GM18507 (cell line): ENCODE data around the gene DPYSL3.

Source experiments
- DNase-seq: peaks from one replicate; pipeline ENCODE4 v3.0.0; 2011; ENCODE audit warnings: low read depth; ENCODE audit not compliant: insufficient read length; ENCODE audit errors: extremely low spot score
- FAIRE-seq: peaks from 2 replicates; lab custom pipeline; 2011; peaks lifted over from hg19 to GRCh38; lab: Jason Lieb, UNC

The DPYSL3 gene

GRCh38 chr5:147519380-147519779, 9.5 kb upstream of the DPYSL3 start:
- no peak for DNase-seq
- FAIRE-seq, result no peak

- DNase-seq (no peak), FAIRE-seq (no peak)
Observed at GRCh38 chr5:147517383-147517782, 7.5 kb upstream of the DPYSL3 start.

- FAIRE-seq (no peak), DNase-seq (no peak)
Observed at GRCh38 chr5:147515269-147515668, 5.4 kb upstream of the DPYSL3 start.

- DNase-seq (no peak), FAIRE-seq (no peak)
Observed at GRCh38 chr5:147512659-147513379, 3.0 kb upstream of the DPYSL3 start.

GRCh38 chr5:147510885-147511284, 1.0 kb upstream of the DPYSL3 start:
- no peak for FAIRE-seq
- no peak for DNase-seq

GRCh38 chr5:147509041-147509709, 693 bp downstream of the DPYSL3 start:
- DNase-seq (no peak), FAIRE-seq (no peak)

GRCh38 chr5:147508711-147509040, 1.2 kb downstream of the DPYSL3 start:
- DNase-seq (no peak), FAIRE-seq (no peak)

- FAIRE-seq, result no peak
- no peak for DNase-seq
Observed at GRCh38 chr5:147507480-147508126, 2.3 kb downstream of the DPYSL3 start.

GRCh38 chr5:147504535-147504934, 5.3 kb downstream of the DPYSL3 start:
- DNase-seq (no peak), FAIRE-seq (no peak)

GRCh38 chr5:147504011-147504410, 5.9 kb downstream of the DPYSL3 start:
- no peak for DNase-seq
- FAIRE-seq, result no peak

GRCh38 chr5:147490989-147491388, 18.9 kb downstream of the DPYSL3 start:
- no peak for DNase-seq
- FAIRE-seq, result no peak

GRCh38 chr5:147487031-147487750, 22.7 kb downstream of the DPYSL3 start:
- FAIRE-seq, result no peak
- DNase-seq, result no peak

- FAIRE-seq (no peak), DNase-seq (no peak)
Observed at GRCh38 chr5:147485814-147486213, 24.1 kb downstream of the DPYSL3 start.

GRCh38 chr5:147485046-147485445, 24.8 kb downstream of the DPYSL3 start:
- DNase-seq, result no peak
- FAIRE-seq, result no peak

GRCh38 chr5:147484708-147485020, 25.2 kb downstream of the DPYSL3 start:
- FAIRE-seq (no peak), DNase-seq (no peak)

GRCh38 chr5:147483961-147484707, 25.7 kb downstream of the DPYSL3 start:
- DNase-seq (no peak), FAIRE-seq (no peak)

- FAIRE-seq, result no peak
Observed at GRCh38 chr5:147483188-147483790, 26.6 kb downstream of the DPYSL3 start.

GRCh38 chr5:147482706-147483180, 27.1 kb downstream of the DPYSL3 start:
- no peak for FAIRE-seq
- no peak for DNase-seq

More at GRCh38 chr5:147483188-147483790, 26.6 kb downstream of the DPYSL3 start:
- no peak for DNase-seq
